ENCODE data around the gene ACYP1.
"Not testable (repeated sequence)": the region's sequence is repeated elsewhere in the genome, so short reads cannot be mapped to it uniquely, and the experiment has no call there.

The ACYP1 gene

GRCh38 chr14:75069121-75069810 lies 5.4 kb upstream of the ACYP1 start, which contains the start of gene ZC2HC1C:
ZC2HC1C (plus strand) TSS chr14:75069641; CDS start chr14:75070574, 933 bp downstream.
- TF ChIP-seq EZH2phosphoT487 (IDR thresholded peaks at IDR 0.05; ENCODE audit: low read length) (no peak), EZH2 (optimal IDR thresholded peaks at IDR 0.05; ENCODE audit: low read depth, low read length) (no peak), CTCF (IDR thresholded peaks at IDR 0.05; ENCODE audit: low read length) (no peak)
- H3K27ac ChIP-seq (ENCODE audit: low read length): peak within 1 kb of the TSS; percentile 79
- no peaks in the 10 kb centered on the region for H3K36me3 ChIP-seq (replicated peaks; ENCODE audit: insufficient read depth, low read length)
- peak within 1 kb of the TSS; percentile 76 for H3K4me2 ChIP-seq (ENCODE audit: low read depth, low read length)
- H4K20me1 ChIP-seq (ENCODE audit: insufficient read depth, low read length): no peaks in the 10 kb centered on the region
- H3K9me3 ChIP-seq (replicated peaks; ENCODE audit: insufficient read depth, low read length): no peaks in the 10 kb centered on the region
- H3K9ac ChIP-seq (ENCODE audit: low read length): peak within 1 kb of the TSS; percentile 72
- 0 out of 2 replicates have a peak, but pooled peaks cover 4% of the 10 kb centered on the region for H3K4me1 ChIP-seq (ENCODE audit: low read length)
- H3K79me2 ChIP-seq (ENCODE audit: low read length): peaks cover 5% of the 10 kb centered on the region; the same call in 1 of the 2 replicates
- no peaks in the 10 kb centered on the region for H3K9me2 ChIP-seq (replicated peaks; ENCODE audit: insufficient read depth, low read length)
- H3F3A ChIP-seq (ENCODE audit: insufficient read depth, low read length): no peaks in the 10 kb centered on the region
- H2AFZ ChIP-seq (ENCODE audit: low read length): peak within 1 kb of the TSS; percentile 84
- no peaks in the 10 kb centered on the region for H3K27me3 ChIP-seq (replicated peaks; ENCODE audit: insufficient read depth, low read length)
- peak within 1 kb of the TSS; percentile 71 for H3K4me3 ChIP-seq (ENCODE audit: low read length)
- peak; percentile 72 for DNase-seq

- no peak for DNase-seq
- no peaks in the 10 kb centered on the region for H3K27me3 ChIP-seq (replicated peaks; ENCODE audit: insufficient read depth, low read length)
- peaks cover 8% of the 10 kb centered on the region for H3K79me2 ChIP-seq (ENCODE audit: low read length)
- H2AFZ ChIP-seq (ENCODE audit: low read length): peak overlapping the region; percentile 84
- no peaks in the 10 kb centered on the region for H3K36me3 ChIP-seq (replicated peaks; ENCODE audit: insufficient read depth, low read length)
- no peaks in the 10 kb centered on the region for H3K9me3 ChIP-seq (replicated peaks; ENCODE audit: insufficient read depth, low read length)
- no peaks in the 10 kb centered on the region for H4K20me1 ChIP-seq (ENCODE audit: insufficient read depth, low read length)
- H3K9me2 ChIP-seq (replicated peaks; ENCODE audit: insufficient read depth, low read length): no peaks in the 10 kb centered on the region
- 0 out of 2 replicates have a peak, but pooled peaks cover 4% of the 10 kb centered on the region for H3K4me1 ChIP-seq (ENCODE audit: low read length)
- peak overlapping the region; percentile 76 for H3K4me2 ChIP-seq (ENCODE audit: low read depth, low read length)
- no peaks in the 10 kb centered on the region for H3F3A ChIP-seq (ENCODE audit: insufficient read depth, low read length)
- peak overlapping the region; percentile 71 for H3K4me3 ChIP-seq (ENCODE audit: low read length)
- H3K27ac ChIP-seq (ENCODE audit: low read length): peak overlapping the region; percentile 79; the same call in 1 of the 2 replicates
- no peak for TF ChIP-seq CTCF (IDR thresholded peaks at IDR 0.05; ENCODE audit: low read length)
- peak overlapping the region; percentile 72 for H3K9ac ChIP-seq (ENCODE audit: low read length)
Observed at GRCh38 chr14:75068294-75069120, 4.7 kb upstream of the ACYP1 start.

GRCh38 chr14:75067765-75068164 lies 3.9 kb upstream of the ACYP1 start:
- not testable (repeated sequence) for H4K20me1 ChIP-seq (ENCODE audit: insufficient read depth, low read length); H3K4me3 ChIP-seq (ENCODE audit: low read length); H2AFZ ChIP-seq (ENCODE audit: low read length); DNase-seq; H3K9me3 ChIP-seq (replicated peaks; ENCODE audit: insufficient read depth, low read length); H3K4me2 ChIP-seq (ENCODE audit: low read depth, low read length); H3K9me2 ChIP-seq (replicated peaks; ENCODE audit: insufficient read depth, low read length); H3K27ac ChIP-seq (ENCODE audit: low read length); H3K36me3 ChIP-seq (replicated peaks; ENCODE audit: insufficient read depth, low read length); H3K27me3 ChIP-seq (replicated peaks; ENCODE audit: insufficient read depth, low read length); H3K4me1 ChIP-seq (ENCODE audit: low read length); H3F3A ChIP-seq (ENCODE audit: insufficient read depth, low read length); H3K9ac ChIP-seq (ENCODE audit: low read length)
- H3K79me2 ChIP-seq (ENCODE audit: low read length): peaks cover 16% of the 10 kb centered on the region

Data from MM.1S (cell line).